Measurements from ENCODE around the gene SCGB1D2. TPM values are rescaled to one million over a fixed set of nuclear protein-coding genes. Genes with fewer than 3 reads are reported as not detected.

The SCGB1D2 gene
- total and polyA plus RNA-seq, 9 of the 15 experiments (the other 6 are each of a cell fraction or from before 2014, with no cell fraction given) = not detected

- TF ChIP-seq CHD7 (IDR thresholded peaks at IDR 0.05; ENCODE audit: low read depth, low read length) (no peak), ZNF75A (CRISPR knock-in tag; IDR thresholded peaks at IDR 0.05) (no peak), NELFE (IDR thresholded peaks at IDR 0.05; ENCODE audit: insufficient read depth, insufficient read length) (no peak)
Observed at GRCh38 chr11:62236187-62236586, 5.9 kb upstream of the SCGB1D2 start (continued).

Measured in K562 (cell line).